Thoracic aorta (tissue), 2 donors: Measurements from ENCODE around the gene CRYBG1. TPM values are rescaled to one million over a fixed set of nuclear protein-coding genes. Genes with fewer than 3 reads are reported as not detected.
A peak's percentile ranks its signal among the peaks of the same experiment; 100 is the strongest.

Experiments used
- ATAC-seq: fragments of 150-250 bp; one replicate; pipeline ENCODE4 v1.8.0; 2017; ENCODE audit warnings: low read depth; ENCODE audit not compliant: insufficient number of reproducible peaks, low FRiP score
- DNase-seq: peaks from one replicate; pipeline ENCODE4 v3.0.0-alpha.2; 2020; ENCODE audit warnings: low spot score
- H3K27ac ChIP-seq, 2 donors: fragments of 200-600 bp; sonication (generic); 1 replicate in 1 of 2; 2 replicates in 1 of 2; pipeline ENCODE4 v1.5.1; 2016; ENCODE audit warnings: mild to moderate bottlenecking in 2 of 2, moderate library complexity in 2 of 2
- H3K27me3 ChIP-seq: fragments of 200-600 bp; sonication (generic); replicated peaks from 2 replicates; pipeline ENCODE4 v1.6.0; 2016; ENCODE audit warnings: mild to moderate bottlenecking; ENCODE audit not compliant: insufficient read depth
- H3K36me3 ChIP-seq: fragments of 200-600 bp; sonication (generic); one replicate; pipeline ENCODE4 v1.5.1; 2016
- H3K4me1 ChIP-seq, 2 donors: fragments of 200-600 bp; sonication (generic); 1 replicate in 1 of 2; 2 replicates in 1 of 2; pipeline versions ENCODE4 v1.5.1 to v1.6.0; 2016; ENCODE audit warnings: low read depth in 2 of 2, mild to moderate bottlenecking in 1 of 2; ENCODE audit not compliant: control insufficient read depth in 1 of 2
- H3K4me3 ChIP-seq: fragments of 200-600 bp; sonication (generic); 2 replicates; pipeline ENCODE4 v1.5.1; 2016; ENCODE audit warnings: mild to moderate bottlenecking
- H3K9me3 ChIP-seq: fragments of 200-600 bp; sonication (generic); 2 replicates; pipeline ENCODE4 v1.5.1; 2016
- CTCF ChIP-seq: fragments of 200-600 bp; sonication (generic); IDR thresholded peaks from one replicate; pipeline ENCODE4 v1.5.1; 2019; ENCODE audit warnings: antibody characterized with exemption
- total RNA-seq, 2 donors: library from RNA; depleted of rRNA; stranded (reverse); fragments of >200 nt; gene quantifications; one replicate each; pipeline versions ENCODE4 v1.1.0 to v1.2.3, GENCODE V29; 2016

CRYBG1 gene
- total RNA-seq, 2 donors from 2014 or later = 3.2 to 7.2 TPM

- ATAC-seq = no peak
- DNase-seq = no peak
- no peak for TF ChIP-seq CTCF
Observed at GRCh38 chr6:106539936-106540335, 179.4 kb downstream of the CRYBG1 start.

GRCh38 chr6:106540432-106540831, 179.9 kb downstream of the CRYBG1 start:
- no peaks in the 10 kb centered on the region for H3K4me1 ChIP-seq

More at GRCh38 chr6:106539936-106540335, 179.4 kb downstream of the CRYBG1 start:
- Histone ChIP-seq H3K27me3 (no peaks in the 10 kb centered on the region), H3K4me1 (no peaks in the 10 kb centered on the region), H3K4me3 (no peak overlapping the region), H3K27ac (no peak overlapping the region), H3K9me3 (no peaks in the 10 kb centered on the region), H3K36me3 (no peaks in the 10 kb centered on the region)

GRCh38 chr6:106540907-106541306, 180.4 kb downstream of the CRYBG1 start:
- ATAC-seq = no peak
- no peak for DNase-seq
- no peak overlapping the region for H3K27ac ChIP-seq
- H3K36me3 ChIP-seq = no peaks in the 10 kb centered on the region
- no peaks in the 10 kb centered on the region for H3K27me3 ChIP-seq
- no peak overlapping the region for H3K4me3 ChIP-seq
- TF ChIP-seq CTCF = no peak
- H3K9me3 ChIP-seq = no peaks in the 10 kb centered on the region
- H3K4me1 ChIP-seq = peaks cover 2 to 3% of the 10 kb centered on the region in 2 donors

More at GRCh38 chr6:106540432-106540831, 179.9 kb downstream of the CRYBG1 start:
- no peaks in the 10 kb centered on the region for H3K9me3 ChIP-seq
- no peak for ATAC-seq
- TF ChIP-seq CTCF = no peak
- no peak overlapping the region for H3K4me3 ChIP-seq
- DNase-seq = no peak
- no peaks in the 10 kb centered on the region for H3K27me3 ChIP-seq
- H3K36me3 ChIP-seq = no peaks in the 10 kb centered on the region
- no peak overlapping the region for H3K27ac ChIP-seq

GRCh38 chr6:106546261-106546690, 185.8 kb downstream of the CRYBG1 start:
- peak overlapping the region; percentile 62 to 86 for H3K27ac ChIP-seq
- no peaks in the 10 kb centered on the region for H3K36me3 ChIP-seq
- ATAC-seq (peak; percentile 44), DNase-seq (no peak)
- no peak for TF ChIP-seq CTCF
- H3K9me3 ChIP-seq = no peaks in the 10 kb centered on the region
- no peaks in the 10 kb centered on the region for H3K27me3 ChIP-seq
- H3K4me1 ChIP-seq = peaks cover 26 to 28% of the 10 kb centered on the region in 2 donors
- no peak overlapping the region for H3K4me3 ChIP-seq

GRCh38 chr6:106546691-106547414, 186.3 kb downstream of the CRYBG1 start:
- Histone ChIP-seq H3K36me3 (no peaks in the 10 kb centered on the region), H3K27me3 (no peaks in the 10 kb centered on the region), H3K4me3 (no peak overlapping the region), H3K9me3 (no peaks in the 10 kb centered on the region), H3K27ac (peak overlapping the region; percentile 62 to 86), H3K4me1 (peaks cover 26 to 28% of the 10 kb centered on the region in 2 donors)
- peak; percentile 19 for DNase-seq
- peak; percentile 71 for ATAC-seq
- TF ChIP-seq CTCF = no peak
